ENCODE measurements around the gene PLSCR1. TPM values are rescaled to one million over a fixed set of nuclear protein-coding genes. Genes with fewer than 3 reads are reported as not detected.
"Not testable (repeated sequence)": the region's sequence is repeated elsewhere in the genome, so short reads cannot be mapped to it uniquely, and the experiment has no call there.

The PLSCR1 gene
- total and polyA plus RNA-seq, 5 experiments from 2014 or later: 17.2 to 27.3 (median 20.8) TPM

DNA sequence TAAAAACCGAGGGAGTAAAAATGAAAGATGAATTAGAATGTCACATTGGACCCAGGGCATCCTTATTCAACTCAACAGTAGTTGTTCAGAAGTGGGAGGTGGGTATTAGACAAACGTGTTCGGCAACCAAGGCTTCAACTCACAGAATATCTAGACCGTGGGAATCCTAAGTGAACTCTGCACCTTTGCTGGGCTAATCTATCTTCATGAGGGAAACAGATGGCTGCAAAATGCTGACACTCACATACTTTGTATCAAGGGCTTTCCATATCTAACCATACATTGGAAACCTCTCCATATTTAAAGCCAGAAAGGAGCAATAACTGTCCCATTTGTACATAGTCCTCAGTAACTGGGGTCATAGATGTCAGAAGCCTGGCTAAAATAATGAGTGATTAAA, 20.9 kb downstream of the PLSCR1 start:
- H3K9me3 Mint-ChIP-seq: no peaks in the 10 kb centered on the region
- ATAC-seq (no peak), DNase-seq (no peak)
- no peak overlapping the region for H3K27ac Mint-ChIP-seq
- peaks cover 0 to 47% (median 31%) of the 10 kb centered on the region in 3 donors for H3K36me3 Mint-ChIP-seq
- H3K4me3 Mint-ChIP-seq: no peak overlapping the region
- POLR2A ChIA-PET: no interaction called here
- H3K27me3 Mint-ChIP-seq: no peaks in the 10 kb centered on the region
- no peaks in the 10 kb centered on the region for H3K4me1 Mint-ChIP-seq

DNA sequence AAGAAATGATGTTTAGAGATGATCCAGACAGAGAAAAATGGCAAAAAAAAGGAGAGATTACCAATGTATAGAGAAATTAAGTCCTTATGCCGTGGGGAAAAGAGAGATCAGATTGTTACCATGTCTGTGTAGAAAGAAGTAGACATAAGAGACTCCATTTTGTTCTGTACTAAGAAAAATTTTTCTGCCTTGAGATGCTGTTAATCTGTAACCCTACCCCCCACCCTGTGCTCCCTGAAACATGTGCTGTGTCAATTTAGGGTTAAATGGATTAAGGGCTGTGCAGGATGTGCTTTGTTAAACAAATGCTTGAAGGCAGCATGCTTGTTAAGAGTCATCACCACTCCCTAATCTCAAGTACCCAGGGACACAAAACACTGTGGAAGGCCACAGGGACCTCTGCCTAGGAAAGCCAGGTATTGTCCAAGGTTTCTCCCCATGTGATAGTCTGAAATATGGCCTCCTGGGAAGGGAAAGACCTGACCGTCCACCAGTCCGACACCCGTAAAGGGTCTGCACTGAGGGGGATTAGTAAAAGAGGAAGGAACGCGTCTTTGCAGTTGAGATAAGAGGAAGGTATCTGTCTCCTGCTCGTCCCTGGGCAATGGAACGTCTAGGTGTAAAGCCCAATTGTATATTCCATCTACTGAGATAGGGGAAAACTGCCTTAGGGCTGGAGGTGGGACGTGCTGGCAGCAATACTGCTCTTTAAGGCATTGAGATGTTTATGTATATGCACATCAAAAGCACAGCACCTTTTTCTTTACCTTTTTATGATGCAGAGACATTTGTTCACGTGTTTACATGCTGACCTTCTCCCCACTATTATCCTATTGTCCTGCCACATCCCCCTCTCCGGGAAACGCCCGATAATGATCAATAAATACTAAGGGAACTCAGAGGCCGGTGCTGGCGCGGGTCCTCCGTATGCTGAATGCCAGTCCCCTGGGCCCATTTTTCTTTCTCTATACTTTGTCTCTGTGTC, 21.9 kb downstream of the PLSCR1 start:
- DNase-seq, ATAC-seq, H3K27ac Mint-ChIP-seq, POLR2A ChIA-PET, H3K27me3 Mint-ChIP-seq, H3K9me3 Mint-ChIP-seq, H3K4me1 Mint-ChIP-seq: not testable (repeated sequence)
- peaks cover 0 to 42% (median 31%) of the 10 kb centered on the region in 3 donors for H3K36me3 Mint-ChIP-seq
- peak overlapping the region in 1 of 10 donors; percentile 20 for H3K4me3 Mint-ChIP-seq

- H3K4me1 Mint-ChIP-seq: no peaks in the 10 kb centered on the region
- no peak overlapping the region for H3K27ac Mint-ChIP-seq
- no peak for ATAC-seq
- no peaks in the 10 kb centered on the region for H3K27me3 Mint-ChIP-seq
- no peaks in the 10 kb centered on the region for H3K9me3 Mint-ChIP-seq
- H3K36me3 Mint-ChIP-seq: peaks cover under 1 to 39% (median 30%) of the 10 kb centered on the region in 3 donors
- DNase-seq: no peak
- H3K4me3 Mint-ChIP-seq: no peak overlapping the region
- POLR2A ChIA-PET: no interaction called here
Measured at GRCh38 chr3:146521394-146521793, 23.0 kb downstream of the PLSCR1 start.

DNA sequence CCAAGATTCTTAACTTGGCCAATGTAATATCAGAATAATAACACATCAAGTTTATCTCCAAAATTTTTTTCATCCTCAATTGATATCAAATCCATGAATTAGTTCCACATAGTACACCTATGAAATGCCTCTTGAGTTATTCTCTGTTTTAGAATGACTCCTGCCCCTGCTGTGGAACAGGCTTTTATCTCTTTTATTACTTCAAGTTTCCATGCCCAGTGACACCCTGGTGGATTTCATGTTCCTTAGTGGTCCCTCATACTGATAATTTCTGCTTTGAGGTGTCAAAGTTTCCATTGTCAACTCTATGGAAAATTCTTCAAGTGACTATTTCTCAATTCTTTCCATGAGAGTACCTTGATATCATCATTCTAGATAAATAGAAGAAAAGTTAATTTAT, 24.6 kb downstream of the PLSCR1 start:
- H3K36me3 Mint-ChIP-seq: peaks cover 3 to 34% (median 25%) of the 10 kb centered on the region in 3 donors
- POLR2A ChIA-PET: no interaction called here

GRCh38 chr3:146517684-146518435, 26.5 kb downstream of the PLSCR1 start:
- H3K27ac Mint-ChIP-seq: no peak overlapping the region

More for the DNA sequence above, 24.6 kb downstream of the PLSCR1 start:
- no peak for DNase-seq
- H3K27me3 Mint-ChIP-seq: no peaks in the 10 kb centered on the region
- ATAC-seq: no peak
- H3K9me3 Mint-ChIP-seq: no peaks in the 10 kb centered on the region
- H3K27ac Mint-ChIP-seq: no peak overlapping the region
- no peak overlapping the region for H3K4me3 Mint-ChIP-seq
- H3K4me1 Mint-ChIP-seq: no peaks in the 10 kb centered on the region

DNA sequence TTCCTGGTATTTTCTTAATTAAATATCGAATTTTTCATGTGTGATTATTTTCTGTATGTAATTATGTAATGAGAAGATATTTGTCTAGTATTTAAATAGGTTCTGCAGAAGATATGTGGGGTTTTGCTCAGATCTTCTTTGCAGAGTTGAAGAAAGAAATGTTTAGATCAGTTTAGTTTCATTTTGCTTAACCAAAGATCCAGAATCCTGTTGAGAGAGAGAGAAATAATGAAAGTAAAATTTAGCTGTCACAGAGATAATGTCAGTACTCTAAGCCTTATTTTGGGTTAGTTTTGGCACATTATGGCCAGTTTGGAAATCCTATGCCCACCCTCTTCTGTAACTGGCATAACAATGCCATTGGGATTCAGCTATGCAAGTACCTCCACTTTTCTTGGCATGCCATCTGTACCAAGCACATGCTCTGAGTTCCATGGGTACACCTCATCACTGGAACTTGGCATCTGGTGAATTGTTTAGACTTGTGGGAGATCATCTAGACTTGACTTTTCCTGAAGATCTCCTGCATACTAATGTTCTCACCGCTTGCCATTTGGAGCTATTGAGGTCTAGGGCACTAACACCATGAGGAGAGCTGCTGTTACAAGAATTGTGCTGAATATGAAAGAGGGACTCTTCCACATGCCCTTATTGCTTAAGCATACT, 30.9 kb downstream of the PLSCR1 start:
- POLR2A ChIA-PET: no interaction called here
- H3K36me3 Mint-ChIP-seq: peaks cover 3 to 6% (median 5%) of the 10 kb centered on the region in 3 donors
- peaks cover 15 to 20% (median 18%) of the 10 kb centered on the region in 4 donors for H3K4me1 Mint-ChIP-seq
- peak overlapping the region; percentile 20 to 88 (median 70) for H3K27ac Mint-ChIP-seq
- no peaks in the 10 kb centered on the region for H3K27me3 Mint-ChIP-seq
- peak in 1 of 10 donors; percentile 3 for DNase-seq
- ATAC-seq: peak in 1 of 2 donors; percentile 62
- no peaks in the 10 kb centered on the region for H3K9me3 Mint-ChIP-seq
- peak overlapping the region in 6 of 10 donors; percentile 4 to 69 (median 45) for H3K4me3 Mint-ChIP-seq

More at GRCh38 chr3:146517684-146518435, 26.5 kb downstream of the PLSCR1 start:
- H3K9me3 Mint-ChIP-seq: no peaks in the 10 kb centered on the region
- DNase-seq (no peak), ATAC-seq (no peak)
- peaks cover 3 to 25% (median 20%) of the 10 kb centered on the region in 3 donors for H3K36me3 Mint-ChIP-seq
- no peak overlapping the region for H3K4me3 Mint-ChIP-seq
- H3K4me1 Mint-ChIP-seq: peaks cover 8 to 11% (median 10%) of the 10 kb centered on the region in 4 donors
- POLR2A ChIA-PET: no interaction called here
- H3K27me3 Mint-ChIP-seq: no peaks in the 10 kb centered on the region

DNA sequence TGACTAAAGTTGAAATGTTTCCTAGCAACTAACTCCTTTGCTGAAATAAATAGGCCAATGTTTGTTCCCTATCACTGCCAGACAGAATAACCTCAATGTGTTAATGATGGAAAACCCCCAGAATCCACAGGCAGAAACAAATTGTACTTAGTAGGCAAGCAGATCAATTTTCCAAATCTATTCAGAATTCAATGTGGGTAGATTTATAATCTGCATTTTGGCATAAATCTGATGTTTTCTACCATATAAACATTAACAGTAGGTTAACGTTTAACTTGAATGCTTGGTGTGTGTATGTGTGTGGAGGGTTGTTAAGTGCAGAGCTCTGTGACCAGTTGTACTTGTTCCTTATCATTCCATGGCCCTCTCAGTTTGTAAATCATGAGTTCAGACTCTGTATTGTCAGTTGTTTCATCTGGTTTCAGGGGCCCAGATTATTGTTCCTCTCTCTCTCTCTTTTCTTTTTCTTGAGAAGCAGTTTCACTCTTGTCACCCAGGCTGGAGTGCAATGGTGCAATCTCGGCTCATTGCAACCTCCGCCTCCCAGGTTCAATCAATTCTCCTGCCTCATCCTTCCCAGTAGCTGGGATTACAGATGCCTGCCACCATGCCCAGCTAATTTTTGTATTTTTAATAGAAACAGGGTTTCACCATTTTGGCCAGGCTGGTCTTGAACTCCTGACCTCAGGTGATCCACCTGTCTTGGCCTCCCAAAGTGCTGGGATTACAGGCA, 32.8 kb downstream of the PLSCR1 start:
- no peak for ATAC-seq
- Mint-ChIP-seq H3K4me3 (no peak overlapping the region), H3K36me3 (peaks cover 3 to 7% (median 5%) of the 10 kb centered on the region in 3 donors), H3K27me3 (no peaks in the 10 kb centered on the region), H3K27ac (peak overlapping the region in 3 of 10 donors; percentile 15 to 76 (median 61)), H3K4me1 (peaks cover 15 to 20% (median 18%) of the 10 kb centered on the region in 4 donors), H3K9me3 (no peaks in the 10 kb centered on the region)
- no peak for DNase-seq
- POLR2A ChIA-PET: no interaction called here

- POLR2A ChIA-PET: no interaction called here
- DNase-seq (no peak), ATAC-seq (no peak)
- Mint-ChIP-seq H3K4me1 (peaks cover 4 to 10% (median 7%) of the 10 kb centered on the region in 4 donors), H3K27ac (no peak overlapping the region), H3K4me3 (no peak overlapping the region), H3K27me3 (no peaks in the 10 kb centered on the region), H3K36me3 (peaks cover 0 to 6% (median 4%) of the 10 kb centered on the region in 3 donors), H3K9me3 (no peaks in the 10 kb centered on the region)
Measured at GRCh38 chr3:146507331-146508120, 36.9 kb downstream of the PLSCR1 start.

GRCh38 chr3:146505516-146505915, 38.9 kb downstream of the PLSCR1 start:
- Mint-ChIP-seq H3K27ac (no peak overlapping the region), H3K4me1 (peaks cover 0 to 6% (median 1%) of the 10 kb centered on the region in 4 donors), H3K36me3 (peaks cover 0 to 6% (median 4%) of the 10 kb centered on the region in 3 donors), H3K9me3 (no peaks in the 10 kb centered on the region), H3K27me3 (no peaks in the 10 kb centered on the region), H3K4me3 (no peak overlapping the region)
- ATAC-seq (no peak), DNase-seq (no peak)
- POLR2A ChIA-PET: no interaction called here

GRCh38 chr3:146504498-146505197, 39.8 kb downstream of the PLSCR1 start:
- POLR2A ChIA-PET: no interaction called here
- H3K36me3 Mint-ChIP-seq: peaks cover 0 to 6% (median 4%) of the 10 kb centered on the region in 3 donors
- peaks cover 0 to 6% (median 0%) of the 10 kb centered on the region in 4 donors for H3K4me1 Mint-ChIP-seq
- no peaks in the 10 kb centered on the region for H3K27me3 Mint-ChIP-seq
- ATAC-seq (no peak), DNase-seq (no peak)
- H3K27ac Mint-ChIP-seq: no peak overlapping the region
- H3K9me3 Mint-ChIP-seq: no peaks in the 10 kb centered on the region
- H3K4me3 Mint-ChIP-seq: no peak overlapping the region
